GM20431 (cell line): ENCODE measurements around the gene PDGFB.

Source experiments
- in situ Hi-C: fragments of 300-500 bp; cut with MseI, MboI; formaldehyde crosslinking; loops from one replicate; pipeline ENCODE4 v1.15.0; 2020; ENCODE audit warnings: low sequenced_read_pairs; ENCODE audit not compliant: unreplicated experiment

Gene PDGFB

DNA sequence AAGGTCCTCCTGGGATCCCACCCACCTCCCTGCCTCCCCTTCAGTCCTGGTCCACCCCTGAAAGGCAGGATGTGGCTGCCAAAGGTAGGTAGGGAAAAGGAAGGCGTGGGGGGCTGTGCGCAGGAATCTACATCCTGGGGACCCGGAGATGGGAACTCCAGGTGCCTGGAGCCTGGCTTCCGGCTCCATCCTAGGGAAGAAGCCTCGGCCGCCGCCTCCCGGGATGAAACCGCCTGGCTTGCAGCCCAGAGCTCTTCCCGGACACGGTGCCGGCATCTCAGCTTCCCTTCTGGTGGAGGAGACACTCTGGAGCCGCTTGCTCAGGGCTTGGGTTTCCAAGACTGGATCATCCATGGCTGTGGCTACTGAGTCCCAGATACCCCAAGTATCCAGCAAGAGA lies 33.3 kb upstream of the PDGFB start:
- in situ Hi-C loops, result no loop called here

DNA sequence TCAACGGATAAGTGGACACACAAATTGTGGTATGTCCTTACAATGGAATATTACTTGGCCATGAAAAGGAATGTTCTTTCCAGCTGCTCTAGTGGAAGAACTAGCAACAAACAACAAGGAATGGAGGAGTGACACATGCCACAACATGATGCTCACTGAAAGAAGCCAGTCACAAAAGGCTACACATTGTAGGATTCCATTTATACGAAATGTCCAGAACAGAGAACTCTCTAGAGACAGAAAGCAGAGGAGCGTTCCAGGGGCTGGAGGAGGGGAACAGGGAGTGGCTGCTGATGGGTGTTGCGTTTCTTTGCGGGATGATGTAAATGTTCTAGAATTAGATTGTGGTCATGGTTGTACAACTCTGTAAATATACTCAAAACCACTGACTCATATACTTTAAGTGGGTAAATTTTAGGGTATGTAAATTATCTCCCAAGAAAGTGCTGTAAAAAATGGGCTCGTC lies 32.4 kb upstream of the PDGFB start:
- in situ Hi-C loops, result no loop called here

DNA sequence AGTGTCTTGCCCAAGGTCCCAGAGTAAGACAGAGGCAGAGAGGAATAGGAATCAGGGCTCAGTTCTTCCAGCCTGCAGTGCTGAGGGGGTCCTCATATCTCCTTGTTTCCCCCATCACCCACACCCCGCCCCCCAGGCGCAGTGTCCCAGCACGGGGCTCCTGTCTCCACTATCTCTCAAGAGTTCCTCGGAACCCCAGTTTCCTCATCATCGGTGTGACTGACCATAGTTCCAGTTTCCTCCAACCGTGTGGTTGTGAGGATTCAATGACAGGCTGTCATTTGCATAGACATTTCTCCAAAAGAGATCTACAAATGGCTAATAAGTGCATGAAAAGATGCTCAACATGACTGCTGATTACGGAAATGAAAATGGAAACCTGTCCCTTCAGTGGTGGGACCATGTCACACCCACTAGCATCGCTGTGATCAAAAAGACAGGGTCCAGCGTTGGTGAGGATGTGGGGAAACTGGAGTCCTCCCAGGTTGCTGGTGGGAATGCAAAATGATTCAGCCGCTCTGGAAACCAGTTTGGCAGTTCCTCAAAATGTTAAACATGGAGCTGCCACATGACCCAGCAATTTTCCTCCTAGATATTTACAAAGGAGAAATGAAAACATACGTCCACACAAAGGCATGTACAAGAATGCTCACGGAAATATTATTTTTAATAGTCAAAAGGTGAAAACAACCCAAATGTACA lies 31.8 kb upstream of the PDGFB start:
- in situ Hi-C loops, result no loop called here

DNA sequence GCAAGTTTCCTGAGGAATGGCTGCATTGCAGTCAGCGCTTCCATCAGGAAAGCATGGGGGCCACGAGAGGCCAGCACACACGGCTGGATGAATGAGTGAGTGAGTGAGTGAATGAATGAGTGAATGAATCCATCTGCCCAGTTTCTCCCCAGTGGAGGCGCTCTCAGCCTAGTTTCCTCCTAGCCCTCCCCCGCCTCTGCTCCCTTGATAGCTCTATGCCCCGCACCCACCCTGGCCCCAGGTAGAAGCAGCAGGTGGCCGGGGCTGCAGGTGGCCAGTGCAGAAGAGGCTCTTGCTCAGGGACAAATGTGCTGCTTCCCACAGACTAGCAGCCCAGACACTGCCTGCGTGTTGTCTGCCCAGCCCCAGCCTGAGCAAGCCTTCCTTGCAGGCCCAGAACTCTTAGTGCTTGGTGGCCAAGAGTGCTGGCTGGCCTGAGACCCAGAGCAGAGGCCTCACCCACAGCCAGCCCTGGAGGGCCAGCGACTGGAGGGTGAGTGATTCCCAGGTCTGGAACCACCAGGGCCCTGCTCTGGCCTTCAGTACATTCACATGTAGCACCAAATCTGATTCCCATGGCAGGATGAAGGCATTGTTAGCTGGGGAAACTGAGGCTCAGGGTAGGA lies 31.1 kb upstream of the PDGFB start:
- in situ Hi-C loops, result no loop called here

DNA sequence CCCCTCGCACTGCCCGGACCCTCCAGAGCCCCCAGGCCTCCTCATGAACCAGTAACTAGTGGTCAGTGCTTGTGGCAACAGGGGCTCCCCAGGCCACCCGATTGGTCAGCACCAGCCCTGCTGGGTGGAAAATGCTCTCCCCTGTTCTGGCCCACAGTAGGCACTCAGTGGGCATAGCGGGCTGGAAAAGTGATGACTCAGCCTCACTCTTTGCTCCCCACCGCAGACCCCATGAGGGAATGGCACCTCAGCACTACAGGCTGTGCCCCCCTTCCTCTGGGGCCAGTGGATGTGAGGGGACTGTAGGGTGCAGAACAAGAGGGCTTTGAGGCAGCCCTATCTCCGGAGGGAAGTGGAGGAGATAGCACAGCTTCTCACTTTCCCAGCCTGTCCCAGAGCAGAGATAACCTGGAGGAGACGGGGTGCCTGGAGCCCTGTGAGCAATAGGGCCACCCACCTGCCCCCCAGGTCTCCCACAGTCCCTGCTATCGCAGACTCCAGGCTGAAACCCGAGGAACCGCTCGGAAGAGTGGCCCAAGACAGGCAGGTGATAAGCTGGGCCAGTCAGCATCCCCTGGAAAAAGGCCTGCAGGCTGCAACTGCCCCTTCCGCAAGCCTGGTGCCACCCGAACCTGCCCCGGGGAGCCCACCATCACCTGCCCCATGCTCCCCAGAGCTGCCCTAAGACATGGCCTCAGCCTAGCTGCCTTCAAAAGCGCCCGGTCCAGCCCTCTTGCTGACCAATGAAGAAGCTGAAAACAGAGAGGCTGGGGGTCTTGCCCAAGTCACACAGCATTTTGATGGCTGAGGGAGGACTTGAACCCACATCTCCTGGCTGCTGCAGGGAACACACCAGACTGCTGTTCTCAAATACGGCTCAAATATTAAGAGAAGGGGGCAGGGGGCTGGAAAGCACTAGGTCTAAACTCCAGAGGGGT lies 29.4 kb upstream of the PDGFB start:
- in situ Hi-C loops, result no loop called here

DNA sequence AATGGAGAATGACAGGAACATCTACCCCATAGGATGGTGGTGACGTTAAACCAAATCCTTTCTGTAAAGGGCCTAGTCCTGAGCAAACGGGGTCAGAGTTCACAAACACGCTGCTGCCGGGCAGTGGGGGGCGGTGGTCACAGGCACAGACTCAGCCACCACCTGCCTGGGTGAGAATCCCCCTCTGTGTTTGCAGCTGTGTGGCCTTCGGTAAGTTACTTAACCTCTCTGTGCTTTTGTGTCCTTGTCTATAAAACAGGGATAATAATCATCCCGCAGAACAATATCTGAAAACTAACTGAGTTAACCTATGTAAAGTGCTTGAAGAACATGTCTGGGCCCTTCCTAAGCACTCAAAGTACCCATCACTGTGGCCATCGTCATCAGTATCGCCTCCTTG lies 26.0 kb upstream of the PDGFB start:
- in situ Hi-C loops, result no loop called here

DNA sequence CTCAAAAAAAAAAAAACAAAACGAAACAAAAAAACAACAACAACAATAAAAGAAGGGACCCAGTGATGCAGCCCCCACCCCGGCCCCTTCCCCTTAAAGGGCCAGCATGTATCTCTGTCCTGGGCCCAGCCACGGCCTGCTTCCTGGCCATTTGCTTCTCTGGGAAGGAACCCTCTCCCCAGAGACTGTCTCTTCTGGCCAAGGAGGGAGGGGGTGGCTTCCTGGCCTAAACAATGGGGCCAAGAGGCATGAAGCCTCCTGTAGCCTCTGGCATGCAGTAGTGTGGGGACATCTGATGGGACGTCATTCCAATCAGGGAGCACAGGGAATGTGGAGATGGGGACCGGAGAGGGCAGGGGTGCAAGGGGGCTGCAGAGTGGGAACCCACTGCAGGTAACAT lies 25.5 kb upstream of the PDGFB start:
- in situ Hi-C loops, result no loop called here

DNA sequence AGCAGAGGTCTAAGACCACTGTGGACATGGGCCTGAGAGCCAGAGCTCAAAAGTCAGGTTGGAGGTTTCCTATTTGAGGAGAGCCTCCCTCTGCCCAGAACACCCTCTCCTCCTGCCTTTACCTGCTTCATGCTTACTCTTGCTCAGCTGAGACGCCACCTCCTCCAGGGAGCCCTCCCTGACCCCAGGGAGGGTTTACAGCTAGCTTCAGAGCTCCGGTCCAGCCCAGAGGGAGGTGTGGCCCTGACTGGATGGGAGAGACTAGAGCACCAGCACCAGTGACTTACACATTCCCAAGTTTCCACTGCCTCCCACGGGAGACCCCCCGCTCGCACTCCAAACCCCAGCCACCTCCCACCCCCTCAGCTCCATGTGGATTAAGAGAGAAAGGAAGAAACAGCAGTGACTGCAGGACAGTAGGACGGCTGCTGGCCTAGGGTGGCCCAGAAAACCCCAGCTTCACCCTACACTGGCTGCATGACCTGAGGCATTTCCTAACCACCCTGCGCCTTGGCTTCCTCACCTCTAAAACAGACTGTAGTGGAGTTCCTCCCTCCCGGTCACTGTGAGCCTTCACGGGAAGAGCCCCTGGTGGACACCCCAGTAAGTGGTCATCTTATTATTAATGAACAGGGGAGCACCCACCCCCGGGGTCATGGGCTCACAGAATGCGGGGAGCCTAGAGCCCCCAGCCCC lies 24.5 kb upstream of the PDGFB start:
- in situ Hi-C loops, result no loop called here

DNA sequence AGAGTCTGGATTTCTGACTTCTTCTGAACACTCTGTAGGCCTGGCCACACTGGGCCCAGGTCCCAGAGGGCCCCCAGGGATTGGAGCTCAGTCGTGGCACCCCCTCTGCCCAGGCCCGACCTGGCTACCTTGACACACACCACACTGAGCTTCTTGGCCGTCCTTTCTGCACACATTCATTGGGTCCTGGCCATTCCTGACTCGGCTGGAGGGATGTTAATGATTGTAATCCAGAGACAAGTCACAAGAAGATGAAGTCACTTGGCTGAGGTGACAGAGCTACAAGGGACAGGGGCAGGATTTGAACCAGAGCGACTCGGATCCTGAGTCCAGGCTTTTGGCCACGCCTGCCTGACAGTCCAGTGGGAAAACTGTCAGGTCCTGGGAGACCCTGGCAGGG lies 23.9 kb upstream of the PDGFB start:
- in situ Hi-C loops, result no loop called here

DNA sequence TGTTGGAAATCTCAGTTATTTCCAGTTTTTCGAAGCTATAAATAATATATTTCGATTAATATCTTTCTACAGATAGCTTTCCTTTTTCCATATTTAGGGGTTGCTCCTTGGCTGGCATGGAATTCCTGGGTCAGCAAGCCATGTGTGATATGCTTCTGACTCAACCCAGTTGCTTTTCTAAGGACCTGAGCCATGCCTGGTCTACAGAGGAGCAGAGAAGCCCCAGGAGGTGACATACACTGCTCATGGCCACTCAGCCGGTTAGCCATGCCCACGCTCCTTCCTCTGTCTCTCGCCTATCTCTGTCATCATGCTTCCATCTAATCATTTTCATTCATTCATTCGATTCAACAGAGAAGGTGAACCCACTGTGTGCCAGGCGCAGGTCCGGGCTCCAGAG lies 23.2 kb upstream of the PDGFB start:
- in situ Hi-C loops, result no loop called here

DNA sequence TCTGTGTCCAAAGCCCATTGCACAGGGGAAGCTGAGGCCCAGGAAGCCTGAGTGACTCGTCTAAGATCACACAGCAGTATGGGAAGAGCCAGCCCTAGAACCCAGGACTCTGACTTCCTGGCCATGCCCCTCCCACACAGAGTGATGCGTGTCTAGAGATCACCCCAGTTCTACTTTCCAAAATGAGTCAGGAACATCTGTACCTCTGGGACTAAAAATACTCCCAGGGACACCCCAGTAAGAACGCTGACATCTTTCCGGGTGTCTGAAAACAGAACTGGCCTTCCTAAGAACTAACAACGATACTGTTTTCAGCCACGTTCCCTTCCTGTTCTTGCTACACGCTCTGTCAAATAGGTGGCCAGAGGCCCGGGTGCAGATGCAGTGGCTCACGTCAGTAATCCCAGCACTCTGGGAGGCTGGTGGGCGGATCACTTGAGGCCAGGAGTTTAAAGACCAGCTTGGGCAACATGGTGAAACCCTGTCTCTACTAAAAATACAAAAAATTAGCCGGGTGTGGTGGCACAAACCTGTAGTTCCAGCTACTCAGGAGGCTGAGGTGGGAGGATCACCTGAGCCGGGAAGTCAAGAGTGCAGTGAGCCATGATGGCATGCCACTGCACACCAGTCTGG lies 21.7 kb upstream of the PDGFB start:
- in situ Hi-C loops, result no loop called here

DNA sequence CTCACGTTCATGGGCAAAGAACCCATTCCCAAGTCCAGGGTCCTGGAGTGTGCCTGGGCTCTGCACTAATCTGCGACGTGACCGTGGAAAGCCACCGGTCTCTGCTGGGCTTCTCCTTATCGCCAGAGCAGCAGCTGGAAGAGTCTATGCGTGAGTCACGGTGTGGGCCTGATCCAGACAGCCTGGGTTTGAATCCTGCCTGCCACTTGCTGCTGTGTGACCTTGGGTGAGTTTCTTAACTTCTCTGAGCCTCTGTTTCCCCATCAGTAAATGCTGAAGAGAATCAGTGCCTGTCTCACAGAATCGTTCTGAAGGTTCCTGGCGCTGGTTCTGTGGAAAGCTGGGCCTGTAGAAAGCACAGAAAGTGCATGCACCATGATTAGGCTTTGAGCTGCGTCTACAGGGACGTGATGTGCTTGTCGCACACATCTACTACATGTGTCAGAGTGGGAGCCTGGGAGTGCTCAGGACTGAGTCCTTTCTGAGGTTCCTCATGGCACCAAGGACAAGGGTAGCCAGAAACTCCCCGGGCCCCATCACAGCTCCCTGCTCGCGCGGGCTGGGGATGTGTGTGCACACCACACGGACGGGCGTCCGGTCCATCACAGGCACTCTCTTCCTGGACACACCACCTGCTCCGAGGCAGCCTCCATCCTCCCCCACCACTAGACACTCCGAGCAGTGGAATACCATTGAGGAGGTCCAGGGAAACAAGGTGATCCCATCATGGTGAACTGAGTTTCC lies 20.5 kb upstream of the PDGFB start:
- in situ Hi-C loops, result no loop called here

DNA sequence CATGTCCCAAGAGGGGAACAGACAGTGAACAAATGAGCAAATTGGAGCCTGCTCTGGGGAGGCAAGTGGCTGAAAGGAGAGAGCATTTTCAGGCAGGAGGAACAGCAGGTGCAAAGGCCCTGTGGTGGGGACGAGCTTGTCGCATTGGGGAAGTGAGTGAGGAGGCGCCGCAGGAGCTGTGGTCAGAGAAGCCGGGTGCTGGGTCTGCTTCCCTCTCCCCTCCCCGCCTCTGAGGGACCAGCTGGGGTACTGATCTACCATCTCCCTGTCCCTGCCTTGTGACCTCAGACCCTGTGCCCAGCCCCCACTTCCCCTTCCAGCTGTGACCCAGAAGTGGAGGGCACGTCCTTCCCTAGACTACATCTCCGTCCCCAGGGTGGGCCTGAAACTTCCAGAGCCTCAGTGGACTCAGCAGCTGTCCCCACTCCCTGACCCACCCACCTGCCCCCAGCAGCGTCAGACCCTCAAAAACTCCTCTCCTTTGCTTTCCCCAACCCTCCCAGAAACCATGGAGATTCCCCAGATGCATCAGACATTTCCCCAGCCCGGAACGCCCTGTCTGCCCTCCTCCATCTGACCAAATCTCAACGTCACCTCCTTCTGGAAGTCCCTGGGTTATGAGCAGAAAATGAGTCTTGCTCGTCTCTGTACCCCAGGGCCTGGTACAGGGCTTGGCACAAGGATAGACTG lies 19.7 kb upstream of the PDGFB start:
- in situ Hi-C loops, result no loop called here

DNA sequence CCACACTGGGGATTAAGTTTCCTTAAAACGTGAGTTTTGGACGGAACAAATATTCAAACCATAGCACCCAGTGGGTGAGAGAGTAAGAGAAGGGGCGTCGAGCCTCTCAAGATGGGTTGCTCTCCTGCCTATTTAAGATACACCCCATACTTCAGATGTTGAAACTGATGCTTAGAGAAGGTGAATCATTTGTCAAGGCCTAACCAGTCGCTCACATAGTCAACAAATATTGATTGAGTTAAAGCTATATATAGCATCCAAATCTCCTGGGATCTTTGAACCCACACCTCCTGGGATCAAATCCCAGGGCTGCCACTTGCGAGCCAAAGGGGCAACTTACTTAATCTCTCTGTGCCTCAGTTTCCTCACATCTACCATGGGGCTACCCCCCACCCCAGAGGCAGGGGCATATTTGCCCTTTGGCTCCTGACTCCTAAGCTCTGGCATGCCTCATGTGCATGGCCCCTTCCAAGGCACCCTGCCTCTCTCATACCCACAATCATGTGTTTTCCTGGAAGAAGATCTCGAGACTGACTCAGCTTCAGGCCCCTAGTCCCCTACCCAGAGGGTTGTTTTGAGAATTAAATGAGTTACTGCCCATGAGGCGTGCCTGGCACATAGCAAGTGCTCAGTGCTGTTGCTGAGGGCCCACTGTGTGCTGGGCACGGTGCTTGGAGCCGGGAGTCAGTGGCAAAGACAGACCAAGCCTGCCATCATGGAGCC lies 19.0 kb upstream of the PDGFB start:
- in situ Hi-C loops, result no loop called here

DNA sequence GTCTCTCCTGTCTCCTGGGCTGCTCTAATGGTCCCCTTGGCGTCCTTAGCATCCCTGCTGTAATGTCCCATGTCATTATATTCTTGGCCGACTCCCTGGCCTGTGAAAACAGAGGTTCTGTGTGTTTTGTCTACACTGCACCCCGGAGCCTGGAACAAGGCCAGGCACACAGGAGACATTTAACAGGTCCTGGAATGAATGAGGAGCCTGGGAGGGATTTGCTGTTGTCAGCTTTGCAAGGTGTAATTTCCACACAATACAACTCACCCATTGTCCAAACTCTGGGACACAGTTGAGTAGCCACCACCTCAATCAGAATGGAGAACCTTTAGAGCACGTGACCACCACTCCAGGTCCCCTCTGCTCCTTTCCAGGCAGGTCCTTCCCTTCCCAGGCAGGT lies 14.9 kb upstream of the PDGFB start:
- in situ Hi-C loops, result no loop called here

DNA sequence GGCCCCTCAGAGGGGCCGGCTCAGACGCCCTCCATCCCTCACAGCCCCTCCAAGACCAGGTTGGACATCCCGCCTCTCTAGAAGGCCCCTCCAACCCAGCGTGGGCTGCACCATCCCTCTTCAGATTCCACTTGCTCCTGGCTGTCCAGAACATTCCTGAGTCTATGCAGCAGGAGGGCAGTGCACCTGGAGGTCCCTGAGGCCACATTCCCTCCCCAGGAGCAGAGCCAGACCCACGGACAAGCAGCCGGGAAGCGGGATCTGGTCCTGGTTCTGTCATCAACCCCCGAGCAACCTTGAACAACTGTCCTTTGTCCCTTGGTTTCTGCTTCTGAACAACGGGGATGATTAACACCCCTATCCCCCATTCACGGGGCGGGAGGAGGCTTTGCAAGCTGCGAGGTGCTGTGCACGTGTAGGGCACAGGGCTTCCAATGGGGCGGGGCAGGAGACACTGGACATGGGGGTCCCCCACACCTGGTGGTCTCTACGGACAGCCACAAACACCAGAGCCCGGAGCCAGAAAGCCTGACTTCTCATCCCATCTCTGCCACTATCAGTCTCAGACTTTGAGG lies 13.2 kb upstream of the PDGFB start:
- in situ Hi-C loops, result no loop called here

DNA sequence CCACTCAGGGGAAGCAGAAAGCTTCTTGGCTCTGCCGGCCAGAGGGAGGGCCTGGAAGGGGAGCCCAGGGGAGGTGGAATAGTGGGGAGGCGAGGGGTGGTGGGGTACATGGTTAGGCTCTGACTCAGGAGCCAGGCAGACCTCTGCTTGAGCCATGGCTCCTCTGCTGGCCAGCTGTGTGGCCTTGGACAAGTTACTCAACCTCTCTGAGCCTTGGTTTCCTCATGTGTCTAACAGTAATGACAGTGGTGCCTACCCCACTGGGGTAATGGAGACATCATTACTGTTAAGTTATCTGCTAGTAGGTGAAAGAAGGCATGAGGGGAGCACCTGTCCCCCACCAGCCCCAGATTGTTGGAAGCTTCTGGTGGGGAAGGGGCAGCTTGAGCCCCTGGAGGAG lies 12.2 kb upstream of the PDGFB start:
- in situ Hi-C loops, result no loop called here

DNA sequence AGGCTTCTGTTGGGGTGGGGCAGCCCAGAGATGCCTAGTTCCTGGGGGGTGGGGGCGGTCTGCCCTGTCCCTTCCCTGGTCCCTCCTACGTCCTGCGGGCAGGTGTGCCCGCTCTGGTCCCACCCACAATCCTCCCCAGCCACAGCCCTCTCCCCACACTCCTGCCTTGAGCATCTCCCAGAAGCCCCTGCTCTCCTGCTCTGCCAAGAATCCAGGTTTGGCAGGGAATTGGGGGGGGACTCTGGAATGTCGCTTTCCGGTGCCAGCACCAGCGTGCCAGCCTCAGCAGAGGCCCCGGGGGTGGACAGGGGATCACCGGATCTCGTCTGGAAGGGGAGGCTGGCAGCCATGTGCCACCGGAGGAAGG lies 11.4 kb upstream of the PDGFB start:
- in situ Hi-C loops, result no loop called here
